Mammary epithelial cell (primary cell): ENCODE measurements around the gene CKAP2L.

Experiments
- CTCF ChIP-seq, 2 donors: IDR thresholded peaks in 1 of 2; conservative IDR thresholded peaks in 1 of 2; 2 replicates each; pipeline ENCODE4 v1.5.1; 2011 to 2012; ENCODE audit warnings: inconsistent platforms in 2 of 2, low read length in 2 of 2, mild to moderate bottlenecking in 2 of 2, control low read depth in 1 of 2, low read depth in 1 of 2; ENCODE audit not compliant: insufficient read depth in 1 of 2; ENCODE audit errors: extremely low read depth in 1 of 2
- EZH2 ChIP-seq: IDR thresholded peaks from 2 replicates; pipeline ENCODE4 v1.6.1; 2012; ENCODE audit warnings: low read length, inconsistent platforms, borderline replicate concordance

GRCh38 chr2:112750560-112750843 lies 13.9 kb downstream of the CKAP2L start:
- TF ChIP-seq CTCF (conservative IDR thresholded peaks at IDR 0.05 in 1 of 2, IDR thresholded peaks at IDR 0.05 in 1 of 2; ENCODE audit: extremely low read depth in 1 of 2, insufficient read depth in 1 of 2, low read depth in 1 of 2, low read length in 2 of 2) = no peak
- TF ChIP-seq EZH2 = no peak
